Panc1 (cell line): ENCODE results near the gene PGAM2. TPM values are rescaled to one million over a fixed set of nuclear protein-coding genes. Genes with fewer than 3 reads are reported as not detected.

ENCODE experiments used
- ATAC-seq: fragments of 200-7000 bp; cut with Tn5 transposase; 2 replicates; pipeline ENCODE4 v1.9.1; 2020; ENCODE audit warnings: mild to moderate bottlenecking, moderate library complexity
- BruUV-seq: library from RNA; stranded (reverse); fragments of 400-500 nt; replicated peaks from 2 replicates; lab custom pipeline; 2021; lab: Mats Ljungman, UMichigan
- CTCF ChIA-PET: fragments of 300-600 bp; sonication (Branson Sonifier 250); formaldehyde crosslinking; loops from one replicate; lab custom pipeline; 2022; ENCODE audit warnings: antibody characterized with exemption; lab: Charles Lee
- POLR2A ChIA-PET: fragments of 300-600 bp; sonication (Branson Sonifier 250); formaldehyde crosslinking; loops from one replicate; lab custom pipeline; 2022; ENCODE audit warnings: antibody characterized with exemption; lab: Charles Lee
- DNase-seq: peaks from one replicate; pipeline ENCODE4 v3.0.0-alpha.2; 2010; ENCODE audit warnings: low read depth, low spot score
- H3K27ac ChIP-seq: 2 replicates; pipeline ENCODE4 v1.5.1; 2011; ENCODE audit warnings: mild to moderate bottlenecking, low read length, inconsistent platforms
- H3K27me3 ChIP-seq: fragments of 200-500 bp; sonication (Bioruptor generic); 2 replicates; pipeline ENCODE4 v1.6.0; 2014; ENCODE audit warnings: low read length, inconsistent platforms; ENCODE audit not compliant: control insufficient read depth, insufficient read depth
- H3K36me3 ChIP-seq: fragments of 200-500 bp; sonication (Bioruptor generic); 2 replicates; pipeline ENCODE4 v1.5.1; 2014; ENCODE audit warnings: inconsistent platforms, mild to moderate bottlenecking, low read length, moderate library complexity; ENCODE audit not compliant: control insufficient read depth, insufficient read depth
- H3K4me1 ChIP-seq: 2 replicates; pipeline ENCODE4 v1.5.1; 2011; ENCODE audit warnings: inconsistent platforms, mild to moderate bottlenecking, low read length, moderate library complexity; ENCODE audit not compliant: control insufficient read depth, insufficient read depth
- H3K4me3 ChIP-seq, 2 experiments: 2 replicates each; pipeline ENCODE4 v1.5.1; 2011 to 2012; ENCODE audit warnings: low read depth in 2 of 2, low read length in 2 of 2, mild to moderate bottlenecking in 2 of 2, inconsistent platforms in 1 of 2, moderate library complexity in 1 of 2
- H3K9me3 ChIP-seq: fragments of 200-500 bp; sonication (Bioruptor generic); 2 replicates; pipeline ENCODE4 v1.5.1; 2014; ENCODE audit warnings: low read depth, mild to moderate bottlenecking, inconsistent platforms, low read length, moderate library complexity; ENCODE audit not compliant: control insufficient read depth, insufficient read depth
- CTCF ChIP-seq: fragments of 450-650 bp; IDR thresholded peaks from 2 replicates; pipeline ENCODE4 v1.5.1; 2017; ENCODE audit warnings: mild to moderate bottlenecking
- POLR2AphosphoS5 ChIP-seq: IDR thresholded peaks from 2 replicates; pipeline ENCODE4 v1.6.1; 2012; ENCODE audit warnings: mild to moderate bottlenecking, low read depth, low read length, moderate library complexity
- REST ChIP-seq, 2 experiments: IDR thresholded peaks; 2 replicates each; pipeline ENCODE4 v1.6.1; 2011 to 2012; ENCODE audit warnings: low read depth in 2 of 2, control low read depth in 1 of 2, low read length in 1 of 2, mild to moderate bottlenecking in 1 of 2, moderate library complexity in 1 of 2; ENCODE audit not compliant: insufficient read depth in 1 of 2
- SIN3A ChIP-seq: IDR thresholded peaks from 2 replicates; pipeline ENCODE4 v1.6.1; 2012; ENCODE audit warnings: low read depth, mild to moderate bottlenecking, low read length, moderate library complexity, borderline replicate concordance; ENCODE audit not compliant: insufficient read depth
- TCF7L2 ChIP-seq: IDR thresholded peaks from 2 replicates; pipeline ENCODE4 v1.6.1; 2011; ENCODE audit warnings: mild to moderate bottlenecking, low read depth, low read length, inconsistent platforms
- in situ Hi-C: cut with HindIII; loops from 2 replicates; pipeline ENCODE4 v1.10.0; 2016; ENCODE audit warnings: low sequenced_read_pairs, low pct_unique_long_range_greater_than_20kb
- intact Hi-C: fragments of 100-400 bp; cut with micrococcal nuclease; formaldehyde crosslinking; loops from one replicate; pipeline ENCODE4 v1.10.0; 2022; ENCODE audit not compliant: unreplicated experiment
- total RNA-seq: library from RNA; stranded (reverse); gene quantifications from one replicate; pipeline ENCODE4 v1.2.1, GENCODE V29; 2021; ENCODE audit not compliant: unreplicated experiment

PGAM2 gene
- total RNA-seq, 1 experiment from 2014 or later, result 1.3 TPM

GRCh38 chr7:44096326-44096881 lies 31.0 kb upstream of the PGAM2 start:
- no peak for TF ChIP-seq POLR2AphosphoS5
- no peak for TF ChIP-seq REST (IDR thresholded peaks at IDR 0.05; ENCODE audit: insufficient read depth in 1 of 2, low read depth in 2 of 2, low read length in 1 of 2)
- TF ChIP-seq SIN3A, result no peak
- no peak for TF ChIP-seq TCF7L2
- no peak for TF ChIP-seq CTCF
- H3K4me1 ChIP-seq, result peaks cover 15% of the 10 kb centered on the region
- no TSS peak for BruUV-seq
- intact Hi-C loops (no loop called here), in situ Hi-C loops (no loop called here)
- CTCF ChIA-PET, result interaction anchor here (0.6 kb wide), 1 partner anchor 115 kb away, joined by 4 read pairs; no protein-coding TSS in a partner anchor
- DNase-seq (no peak), ATAC-seq (no peak)
- POLR2A ChIA-PET, result no interaction called here
- no peaks in the 10 kb centered on the region for H3K27me3 ChIP-seq
- H3K9me3 ChIP-seq, result no peaks in the 10 kb centered on the region
- no peak overlapping the region for H3K27ac ChIP-seq
- no peaks in the 10 kb centered on the region for H3K36me3 ChIP-seq
- no peak overlapping the region for H3K4me3 ChIP-seq

GRCh38 chr7:44095781-44096180 lies 30.4 kb upstream of the PGAM2 start:
- BruUV-seq, result no TSS peak
- in situ Hi-C loops (no loop called here), intact Hi-C loops (no loop called here)
- H3K36me3 ChIP-seq, result no peaks in the 10 kb centered on the region
- no peak for TF ChIP-seq SIN3A
- no peak for TF ChIP-seq POLR2AphosphoS5
- no peak for TF ChIP-seq REST (IDR thresholded peaks at IDR 0.05; ENCODE audit: insufficient read depth in 1 of 2, low read depth in 2 of 2, low read length in 1 of 2)
- no peak for TF ChIP-seq CTCF
- no peak for TF ChIP-seq TCF7L2
- ATAC-seq (no peak), DNase-seq (no peak)
- H3K27ac ChIP-seq, result no peak overlapping the region
- CTCF ChIA-PET, result no interaction called here
- no peaks in the 10 kb centered on the region for H3K9me3 ChIP-seq
- H3K4me3 ChIP-seq, result no peak overlapping the region
- H3K4me1 ChIP-seq, result peaks cover 11% of the 10 kb centered on the region
- POLR2A ChIA-PET, result no interaction called here
- no peaks in the 10 kb centered on the region for H3K27me3 ChIP-seq
